HepG2 (cell line): ENCODE results near the gene AKAP9. TPM values are rescaled to one million over a fixed set of nuclear protein-coding genes. Genes with fewer than 3 reads are reported as not detected.
A peak's percentile ranks its signal among the peaks of the same experiment; 100 is the strongest.

Source experiments
- HHEX ChIP-seq: IDR thresholded peaks from 2 replicates; pipeline ENCODE4 v1.6.1; 2016; ENCODE audit warnings: control low read depth
- HMG20A ChIP-seq: IDR thresholded peaks from 2 replicates; pipeline ENCODE4 v1.6.1; 2016; ENCODE audit warnings: borderline replicate concordance
- HNRNPLL ChIP-seq: fragments of 200-400 bp; formaldehyde crosslinking; IDR thresholded peaks from 2 replicates; pipeline ENCODE4 v1.6.1; 2017; ENCODE audit warnings: mild to moderate bottlenecking, low read depth, low read length; ENCODE audit not compliant: poor library complexity, severe bottlenecking
- MEF2D ChIP-seq: sonication (generic); formaldehyde crosslinking; IDR thresholded peaks from 2 replicates; pipeline ENCODE4 v1.5.1; 2020; ENCODE audit warnings: mild to moderate bottlenecking, missing genetic modification reagents
- PHB2 ChIP-seq: fragments of 450-650 bp; IDR thresholded peaks from 2 replicates; pipeline ENCODE4 v1.6.1; 2018; ENCODE audit not compliant: partially characterized antibody
- RCOR2 ChIP-seq: IDR thresholded peaks from 2 replicates; pipeline ENCODE4 v1.6.1; 2016; ENCODE audit warnings: missing biosample characterization, missing genetic modification reagents
- RFX5 ChIP-seq: IDR thresholded peaks from 2 replicates; pipeline ENCODE4 v1.6.1; 2011; ENCODE audit warnings: low read depth, low read length, improper control_type of control experiment
- SATB2 ChIP-seq: sonication (generic); formaldehyde crosslinking; IDR thresholded peaks from 2 replicates; pipeline ENCODE4 v1.5.0; 2020; ENCODE audit warnings: missing genetic modification reagents
- TP53 ChIP-seq: sonication (generic); formaldehyde crosslinking; conservative IDR thresholded peaks from 2 replicates; pipeline ENCODE4 v1.4.0; 2020; ENCODE audit warnings: missing genetic modification reagents
- ZNF20 ChIP-seq: sonication (generic); formaldehyde crosslinking; IDR thresholded peaks from 2 replicates; pipeline ENCODE4 v1.4.0; 2020; ENCODE audit warnings: mild to moderate bottlenecking, moderate library complexity, missing genetic modification reagents
- ZNF530 ChIP-seq: sonication (generic); formaldehyde crosslinking; IDR thresholded peaks from 2 replicates; pipeline ENCODE4 v1.5.0; 2020; ENCODE audit warnings: low read depth, mild to moderate bottlenecking, missing genetic modification reagents
- ZNF558 ChIP-seq: sonication (generic); formaldehyde crosslinking; IDR thresholded peaks from 2 replicates; pipeline ENCODE4 v1.9.0; 2022; ENCODE audit warnings: mild to moderate bottlenecking, missing genetic modification reagents, borderline replicate concordance
- ZNF598 ChIP-seq: sonication (generic); formaldehyde crosslinking; IDR thresholded peaks from 2 replicates; pipeline ENCODE4 v1.5.1; 2020; ENCODE audit warnings: mild to moderate bottlenecking, missing genetic modification reagents, borderline replicate concordance
- ZNF619 ChIP-seq: sonication (generic); formaldehyde crosslinking; IDR thresholded peaks from 2 replicates; pipeline ENCODE4 v1.4.0; 2020; ENCODE audit warnings: mild to moderate bottlenecking, missing genetic modification reagents
- ZNF737 ChIP-seq: sonication (generic); formaldehyde crosslinking; IDR thresholded peaks from 2 replicates; pipeline ENCODE4 v1.5.0; 2020; ENCODE audit warnings: missing genetic modification reagents, mild to moderate bottlenecking, borderline replicate concordance
- polyA plus RNA-seq, 8 experiments: library from polyadenylated mRNA; depleted of rRNA in 3 of 8; stranded (reverse) in 7 of 8; unstranded in 1 of 8; fragments of >200 nt; fragmentation: Illumina TruSeq in 4 of 8; extraction: Trizol in 4 of 8; gene quantifications; 2 replicates each; pipeline versions ENCODE4 v1.2.1 to v1.2.3, GENCODE V29; 2011 to 2016; ENCODE audit warnings: low read depth in 4 of 8, missing spikeins in 1 of 8, mixed read lengths in 1 of 8; ENCODE audit not compliant: insufficient read depth in 1 of 8
- total RNA-seq, 5 experiments: library from RNA; depleted of rRNA; stranded (reverse); fragments of >200 nt; fragmentation: Illumina TruSeq; extraction: Trizol; gene quantifications; 2 replicates each; pipeline ENCODE4 v1.2.3, GENCODE V29; 2016; ENCODE audit warnings: low read depth in 1 of 5
- TF ChIP-seq, protein P1 (sequence below): sonication (generic); formaldehyde crosslinking; IDR thresholded peaks from 2 replicates; pipeline ENCODE4 v1.4.0; 2020; ENCODE audit warnings: missing genetic modification reagents
- TF ChIP-seq, protein P2 (sequence below): IDR thresholded peaks from 2 replicates; pipeline ENCODE4 v1.6.1; 2016
- TF ChIP-seq, protein P3 (sequence below): sonication (generic); formaldehyde crosslinking; IDR thresholded peaks from 2 replicates; pipeline ENCODE4 v1.5.0; 2020; ENCODE audit warnings: missing genetic modification reagents
- TF ChIP-seq, protein P4 (sequence below): IDR thresholded peaks from 2 replicates; pipeline ENCODE4 v1.6.1; 2016; ENCODE audit warnings: missing biosample characterization, missing genetic modification reagents, low read depth
- TF ChIP-seq, protein P5 (sequence below): sonication (generic); formaldehyde crosslinking; IDR thresholded peaks from 2 replicates; pipeline ENCODE4 v1.5.1; 2020; ENCODE audit warnings: missing genetic modification reagents, mild to moderate bottlenecking, borderline replicate concordance
- TF ChIP-seq, protein P6 (sequence below): sonication (generic); formaldehyde crosslinking; IDR thresholded peaks from 2 replicates; pipeline ENCODE4 v1.4.0; 2020; ENCODE audit warnings: missing genetic modification reagents

The AKAP9 gene
- total and polyA plus RNA-seq, 2 of the 13 experiments (the other 11 are each of a cell fraction or from before 2014, with no cell fraction given) = 27.6 to 33.1 TPM

DNA sequence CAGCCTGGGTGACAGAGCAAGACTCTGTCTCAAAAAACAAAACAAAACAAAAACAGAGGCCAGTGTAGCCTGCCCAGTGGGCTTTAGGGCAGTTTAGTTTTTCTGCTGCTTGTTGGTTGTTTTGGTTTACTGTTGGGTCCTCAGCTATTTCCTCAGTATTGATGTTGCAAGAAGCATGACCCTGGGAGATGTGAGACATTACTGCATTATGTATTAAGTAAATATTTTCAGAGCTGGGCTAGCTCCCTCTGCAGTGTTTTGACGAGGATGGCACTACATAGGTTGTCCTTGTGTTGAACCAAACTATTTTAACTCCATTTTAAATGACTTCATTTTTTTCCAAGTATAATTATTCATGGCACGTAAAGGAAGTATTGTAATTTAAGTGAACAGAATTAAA is 4.8 kb downstream of the AKAP9 start (continued):
- no peak for TF ChIP-seq ZNF20
- TF ChIP-seq, protein P1, sequence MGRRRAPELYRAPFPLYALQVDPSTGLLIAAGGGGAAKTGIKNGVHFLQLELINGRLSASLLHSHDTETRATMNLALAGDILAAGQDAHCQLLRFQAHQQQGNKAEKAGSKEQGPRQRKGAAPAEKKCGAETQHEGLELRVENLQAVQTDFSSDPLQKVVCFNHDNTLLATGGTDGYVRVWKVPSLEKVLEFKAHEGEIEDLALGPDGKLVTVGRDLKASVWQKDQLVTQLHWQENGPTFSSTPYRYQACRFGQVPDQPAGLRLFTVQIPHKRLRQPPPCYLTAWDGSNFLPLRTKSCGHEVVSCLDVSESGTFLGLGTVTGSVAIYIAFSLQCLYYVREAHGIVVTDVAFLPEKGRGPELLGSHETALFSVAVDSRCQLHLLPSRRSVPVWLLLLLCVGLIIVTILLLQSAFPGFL = no peak
- TF ChIP-seq, protein P2, sequence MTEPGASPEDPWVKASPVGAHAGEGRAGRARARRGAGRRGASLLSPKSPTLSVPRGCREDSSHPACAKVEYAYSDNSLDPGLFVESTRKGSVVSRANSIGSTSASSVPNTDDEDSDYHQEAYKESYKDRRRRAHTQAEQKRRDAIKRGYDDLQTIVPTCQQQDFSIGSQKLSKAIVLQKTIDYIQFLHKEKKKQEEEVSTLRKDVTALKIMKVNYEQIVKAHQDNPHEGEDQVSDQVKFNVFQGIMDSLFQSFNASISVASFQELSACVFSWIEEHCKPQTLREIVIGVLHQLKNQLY (CRISPR knock-in tag) = no peak
- no peak for TF ChIP-seq MEF2D (CRISPR knock-in tag)
- TF ChIP-seq, protein P3, sequence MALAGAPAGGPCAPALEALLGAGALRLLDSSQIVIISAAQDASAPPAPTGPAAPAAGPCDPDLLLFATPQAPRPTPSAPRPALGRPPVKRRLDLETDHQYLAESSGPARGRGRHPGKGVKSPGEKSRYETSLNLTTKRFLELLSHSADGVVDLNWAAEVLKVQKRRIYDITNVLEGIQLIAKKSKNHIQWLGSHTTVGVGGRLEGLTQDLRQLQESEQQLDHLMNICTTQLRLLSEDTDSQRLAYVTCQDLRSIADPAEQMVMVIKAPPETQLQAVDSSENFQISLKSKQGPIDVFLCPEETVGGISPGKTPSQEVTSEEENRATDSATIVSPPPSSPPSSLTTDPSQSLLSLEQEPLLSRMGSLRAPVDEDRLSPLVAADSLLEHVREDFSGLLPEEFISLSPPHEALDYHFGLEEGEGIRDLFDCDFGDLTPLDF = no peak
- TF ChIP-seq ZNF619 (CRISPR knock-in tag) = no peak
- no peak for TF ChIP-seq ZNF530
- TF ChIP-seq ZNF737 (CRISPR knock-in tag) = no peak
- TF ChIP-seq, protein P4, sequence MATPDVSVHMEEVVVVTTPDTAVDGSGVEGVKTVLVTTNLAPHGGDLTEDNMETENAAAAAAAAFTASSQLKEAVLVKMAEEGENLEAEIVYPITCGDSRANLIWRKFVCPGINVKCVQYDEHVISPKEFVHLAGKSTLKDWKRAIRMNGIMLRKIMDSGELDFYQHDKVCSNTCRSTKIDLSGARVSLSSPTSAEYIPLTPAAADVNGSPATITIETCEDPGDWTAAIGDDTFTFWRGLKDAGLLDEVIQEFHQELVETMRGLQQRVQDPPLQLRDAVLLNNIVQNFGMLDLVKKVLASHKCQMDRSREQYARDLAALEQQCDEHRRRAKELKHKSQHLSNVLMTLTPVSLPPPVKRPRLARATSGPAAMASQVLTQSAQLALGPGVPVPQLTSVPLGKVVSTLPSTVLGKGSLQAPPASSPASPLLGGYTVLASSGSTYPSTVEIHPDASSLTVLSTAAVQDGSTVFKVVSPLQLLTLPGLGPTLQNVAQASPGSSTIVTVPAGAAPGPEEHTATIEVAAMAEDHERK = no peak
- no peak for TF ChIP-seq ZNF598 (CRISPR knock-in tag)
- TF ChIP-seq TP53 (CRISPR knock-in tag) = no peak
- TF ChIP-seq, protein P5, sequence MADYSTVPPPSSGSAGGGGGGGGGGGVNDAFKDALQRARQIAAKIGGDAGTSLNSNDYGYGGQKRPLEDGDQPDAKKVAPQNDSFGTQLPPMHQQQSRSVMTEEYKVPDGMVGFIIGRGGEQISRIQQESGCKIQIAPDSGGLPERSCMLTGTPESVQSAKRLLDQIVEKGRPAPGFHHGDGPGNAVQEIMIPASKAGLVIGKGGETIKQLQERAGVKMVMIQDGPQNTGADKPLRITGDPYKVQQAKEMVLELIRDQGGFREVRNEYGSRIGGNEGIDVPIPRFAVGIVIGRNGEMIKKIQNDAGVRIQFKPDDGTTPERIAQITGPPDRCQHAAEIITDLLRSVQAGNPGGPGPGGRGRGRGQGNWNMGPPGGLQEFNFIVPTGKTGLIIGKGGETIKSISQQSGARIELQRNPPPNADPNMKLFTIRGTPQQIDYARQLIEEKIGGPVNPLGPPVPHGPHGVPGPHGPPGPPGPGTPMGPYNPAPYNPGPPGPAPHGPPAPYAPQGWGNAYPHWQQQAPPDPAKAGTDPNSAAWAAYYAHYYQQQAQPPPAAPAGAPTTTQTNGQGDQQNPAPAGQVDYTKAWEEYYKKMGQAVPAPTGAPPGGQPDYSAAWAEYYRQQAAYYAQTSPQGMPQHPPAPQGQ (CRISPR knock-in tag) = no peak
- TF ChIP-seq HHEX (CRISPR knock-in tag) = no peak
- TF ChIP-seq, protein P6, sequence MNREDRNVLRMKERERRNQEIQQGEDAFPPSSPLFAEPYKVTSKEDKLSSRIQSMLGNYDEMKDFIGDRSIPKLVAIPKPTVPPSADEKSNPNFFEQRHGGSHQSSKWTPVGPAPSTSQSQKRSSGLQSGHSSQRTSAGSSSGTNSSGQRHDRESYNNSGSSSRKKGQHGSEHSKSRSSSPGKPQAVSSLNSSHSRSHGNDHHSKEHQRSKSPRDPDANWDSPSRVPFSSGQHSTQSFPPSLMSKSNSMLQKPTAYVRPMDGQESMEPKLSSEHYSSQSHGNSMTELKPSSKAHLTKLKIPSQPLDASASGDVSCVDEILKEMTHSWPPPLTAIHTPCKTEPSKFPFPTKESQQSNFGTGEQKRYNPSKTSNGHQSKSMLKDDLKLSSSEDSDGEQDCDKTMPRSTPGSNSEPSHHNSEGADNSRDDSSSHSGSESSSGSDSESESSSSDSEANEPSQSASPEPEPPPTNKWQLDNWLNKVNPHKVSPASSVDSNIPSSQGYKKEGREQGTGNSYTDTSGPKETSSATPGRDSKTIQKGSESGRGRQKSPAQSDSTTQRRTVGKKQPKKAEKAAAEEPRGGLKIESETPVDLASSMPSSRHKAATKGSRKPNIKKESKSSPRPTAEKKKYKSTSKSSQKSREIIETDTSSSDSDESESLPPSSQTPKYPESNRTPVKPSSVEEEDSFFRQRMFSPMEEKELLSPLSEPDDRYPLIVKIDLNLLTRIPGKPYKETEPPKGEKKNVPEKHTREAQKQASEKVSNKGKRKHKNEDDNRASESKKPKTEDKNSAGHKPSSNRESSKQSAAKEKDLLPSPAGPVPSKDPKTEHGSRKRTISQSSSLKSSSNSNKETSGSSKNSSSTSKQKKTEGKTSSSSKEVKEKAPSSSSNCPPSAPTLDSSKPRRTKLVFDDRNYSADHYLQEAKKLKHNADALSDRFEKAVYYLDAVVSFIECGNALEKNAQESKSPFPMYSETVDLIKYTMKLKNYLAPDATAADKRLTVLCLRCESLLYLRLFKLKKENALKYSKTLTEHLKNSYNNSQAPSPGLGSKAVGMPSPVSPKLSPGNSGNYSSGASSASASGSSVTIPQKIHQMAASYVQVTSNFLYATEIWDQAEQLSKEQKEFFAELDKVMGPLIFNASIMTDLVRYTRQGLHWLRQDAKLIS (CRISPR knock-in tag) = no peak
- TF ChIP-seq SATB2 (CRISPR knock-in tag) = no peak
- no peak for TF ChIP-seq RFX5
- no peak for TF ChIP-seq HNRNPLL
- no peak for TF ChIP-seq PHB2
- 0 out of 2 replicates have a peak, but pooled peaks have one; percentile 19 for TF ChIP-seq RCOR2 (CRISPR knock-in tag)
- TF ChIP-seq HMG20A (CRISPR knock-in tag) = peak; percentile 57; the same call in 1 of the 2 replicates
- no peak for TF ChIP-seq ZNF558 (CRISPR knock-in tag)
